GM12892 (cell line): Measurements from ENCODE around the gene SOCS3.

Source experiments
- DNase-seq: peaks from one replicate; pipeline ENCODE4 v3.0.0; 2011; ENCODE audit not compliant: insufficient read length
- FAIRE-seq: peaks from 2 replicates; lab custom pipeline; 2011; peaks lifted over from hg19 to GRCh38; lab: Jason Lieb, UNC
- POLR2A ChIP-seq: IDR thresholded peaks from 2 replicates; pipeline ENCODE4 v1.6.1; 2011; ENCODE audit warnings: low read depth, low read length, control low read depth
- POLR2AphosphoS5 ChIP-seq: IDR thresholded peaks from 2 replicates; pipeline ENCODE4 v1.6.1; 2011; ENCODE audit warnings: low read depth, low read length, control low read depth
- TAF1 ChIP-seq: IDR thresholded peaks from 2 replicates; pipeline ENCODE4 v1.6.1; 2011; ENCODE audit warnings: low read depth, mild to moderate bottlenecking, control low read depth, low read length, borderline replicate concordance

Gene SOCS3

DNA sequence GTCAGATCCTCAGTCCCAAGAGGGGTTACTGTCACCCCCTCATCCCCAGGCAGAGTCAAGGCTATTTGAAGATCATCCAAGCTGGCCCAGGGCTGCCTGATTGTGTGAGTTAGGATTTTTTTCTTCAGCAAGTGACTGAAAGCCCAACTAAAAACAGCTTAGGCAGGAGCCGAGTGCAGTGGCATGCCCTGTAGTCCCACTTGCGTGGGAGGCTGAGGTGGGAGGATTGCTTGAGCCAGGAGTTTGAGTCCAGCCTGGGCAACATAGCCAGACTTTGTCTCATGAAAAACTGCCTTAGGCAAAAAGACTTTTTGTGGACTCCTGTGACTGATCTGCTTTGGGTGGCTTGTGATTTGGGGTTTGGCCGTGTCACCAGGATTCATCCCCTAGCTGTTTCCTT, 38.5 kb upstream of the SOCS3 start:
- TF ChIP-seq POLR2A (no peak), TAF1 (no peak), POLR2AphosphoS5 (no peak)
- FAIRE-seq (no peak), DNase-seq (no peak)

DNA sequence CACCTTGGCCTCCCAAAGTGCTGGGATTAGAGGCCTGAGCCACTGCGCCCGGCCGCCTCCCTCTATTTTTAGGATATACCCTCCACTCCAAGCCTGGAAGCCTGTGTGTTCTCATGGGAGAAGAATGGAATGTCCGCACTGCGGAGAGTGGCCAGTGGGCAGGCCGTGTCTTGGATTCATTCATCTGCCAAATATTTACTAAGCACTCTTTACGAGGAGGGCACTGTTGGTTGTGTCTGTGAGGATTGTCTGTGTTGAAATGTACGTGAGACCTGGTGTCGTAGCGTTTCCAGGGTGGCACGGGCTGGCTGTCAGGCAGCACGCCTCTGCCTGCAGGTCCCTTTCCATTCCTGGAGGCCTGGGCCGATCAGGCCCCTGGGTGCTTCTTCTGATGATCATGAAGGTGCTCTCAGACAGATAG, 37.8 kb upstream of the SOCS3 start:
- no peak for TF ChIP-seq POLR2A
- TF ChIP-seq POLR2AphosphoS5 = no peak
- no peak for TF ChIP-seq TAF1
- no peak for FAIRE-seq
- DNase-seq = no peak

DNA sequence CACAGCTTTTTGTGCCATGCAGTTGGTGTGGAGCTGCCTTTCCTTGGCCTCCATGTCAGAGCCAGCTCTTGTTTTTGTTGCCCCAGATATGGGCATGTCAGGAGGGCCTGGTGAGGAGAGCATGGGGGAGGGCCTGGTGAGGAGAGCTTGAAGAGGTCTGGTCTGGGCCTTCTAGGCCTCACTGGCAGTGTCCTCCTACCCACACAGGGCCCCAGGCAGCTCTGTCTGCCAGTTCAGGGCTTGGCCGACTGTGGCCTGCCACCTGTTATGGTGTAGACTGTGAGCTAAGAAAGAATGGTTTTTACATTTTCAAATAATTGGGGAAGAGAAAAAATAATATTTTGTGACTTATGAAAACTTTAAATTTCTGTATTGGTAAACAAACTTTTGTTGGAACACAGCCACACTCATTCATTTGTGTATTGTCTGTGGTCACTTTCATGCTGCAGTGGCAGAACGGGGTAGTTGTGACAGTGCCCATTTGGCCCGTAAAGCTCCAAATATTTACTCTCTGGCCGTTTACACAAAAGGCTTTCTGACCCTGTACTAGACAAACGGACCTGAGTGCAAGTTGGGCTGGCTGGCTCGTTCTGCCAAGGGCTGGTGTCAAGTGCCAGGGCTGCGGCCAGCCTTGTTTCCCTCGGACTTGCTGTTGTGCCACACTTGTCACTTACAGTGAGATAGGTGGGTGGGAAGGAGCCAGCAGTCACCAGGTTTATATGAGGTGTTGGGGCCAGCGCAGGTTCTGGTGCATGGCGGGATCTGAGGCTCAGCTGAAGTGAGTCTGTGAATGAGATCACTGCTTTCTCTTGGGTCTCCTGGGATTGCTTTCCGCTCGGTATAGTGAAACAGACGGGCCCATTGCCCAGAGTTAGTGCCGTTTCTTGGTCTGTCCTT, 36.8 kb upstream of the SOCS3 start:
- DNase-seq = no peak
- no peak for FAIRE-seq
- no peak for TF ChIP-seq TAF1
- no peak for TF ChIP-seq POLR2A
- no peak for TF ChIP-seq POLR2AphosphoS5

DNA sequence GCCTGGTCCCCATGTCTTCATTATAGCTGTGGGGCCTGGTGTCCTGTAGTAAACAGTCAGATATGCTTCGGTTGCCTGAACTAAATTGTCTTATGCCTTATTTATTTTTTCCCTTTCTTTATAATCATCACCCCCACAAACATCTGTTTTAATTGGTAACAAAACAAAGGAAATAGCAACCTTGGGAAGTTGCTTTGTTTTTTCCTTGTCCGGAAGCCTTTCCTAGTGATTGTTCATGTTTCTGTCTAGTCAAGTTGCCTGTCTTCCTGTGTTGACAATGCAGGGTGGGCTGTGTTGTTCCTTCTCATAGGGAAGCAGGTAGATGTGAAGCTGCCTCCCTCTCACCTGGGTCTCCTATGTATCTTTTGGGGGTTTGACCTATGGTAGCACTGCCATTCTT, 35.3 kb upstream of the SOCS3 start:
- no peak for DNase-seq
- no peak for FAIRE-seq
- no peak for TF ChIP-seq TAF1
- no peak for TF ChIP-seq POLR2AphosphoS5
- no peak for TF ChIP-seq POLR2A

DNA sequence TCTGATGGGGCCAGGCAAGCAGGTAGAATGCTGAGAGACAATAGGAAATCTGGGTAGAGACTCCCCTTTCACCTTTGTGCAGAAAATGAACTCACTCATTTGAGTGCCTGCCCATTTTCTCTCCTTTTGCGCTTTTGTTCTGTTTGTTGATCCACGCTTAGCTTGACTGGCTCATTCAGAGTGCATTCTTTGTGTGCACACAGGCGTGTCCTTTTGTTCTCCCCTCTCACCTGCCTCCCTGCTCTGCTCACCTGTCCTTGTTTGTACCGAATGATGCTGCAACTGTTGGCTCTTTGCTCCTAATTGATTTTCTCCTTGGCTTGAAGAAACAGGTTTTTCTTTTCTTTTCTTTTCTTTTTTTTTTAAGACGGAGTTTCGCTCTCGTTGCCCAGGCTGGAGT, 34.3 kb upstream of the SOCS3 start:
- no peak for FAIRE-seq

DNA sequence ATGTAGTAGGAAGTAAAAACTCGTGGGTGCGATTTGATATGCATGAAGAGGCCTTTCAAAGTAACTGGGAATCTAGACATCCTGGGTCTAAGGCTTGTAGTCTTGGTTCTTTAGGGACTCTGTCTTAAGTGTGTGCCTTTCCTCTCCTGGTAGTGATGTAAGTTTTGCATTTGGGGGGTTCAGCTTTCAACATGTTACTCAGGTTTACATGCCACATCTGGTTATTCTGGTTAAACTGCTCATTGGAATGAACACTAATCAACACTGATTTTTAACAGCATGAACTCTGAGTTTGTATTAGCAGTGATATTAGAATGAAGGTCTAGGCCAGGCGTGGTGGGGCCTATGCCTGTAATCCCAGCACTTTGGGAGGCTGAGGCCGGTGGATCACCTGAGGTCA, 33.7 kb upstream of the SOCS3 start:
- TF ChIP-seq POLR2A (no peak), TAF1 (no peak), POLR2AphosphoS5 (no peak)
- no peak for FAIRE-seq

More for the DNA sequence above, 34.3 kb upstream of the SOCS3 start:
- TF ChIP-seq POLR2AphosphoS5 (no peak), POLR2A (no peak), TAF1 (no peak)
- DNase-seq = no peak

DNA sequence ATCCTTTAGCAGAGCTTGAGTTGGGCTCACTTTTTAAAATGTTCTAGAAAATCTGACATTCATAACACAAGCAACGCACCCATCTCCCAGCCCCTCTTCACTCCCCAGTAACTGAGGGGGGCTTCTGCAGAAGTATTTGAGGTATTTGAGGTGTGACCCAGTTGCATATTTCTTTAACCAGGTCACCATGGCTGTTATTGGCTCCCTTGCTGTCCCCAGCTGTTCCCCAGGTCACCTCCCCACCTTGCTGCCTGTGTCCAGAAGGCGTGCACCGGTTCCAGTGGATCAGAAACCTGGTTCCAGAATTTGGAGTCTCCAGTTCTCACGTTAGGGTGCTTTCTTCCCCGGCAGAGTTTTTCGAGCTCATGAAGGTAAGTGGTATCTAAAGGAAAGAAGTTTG, 32.4 kb upstream of the SOCS3 start:
- FAIRE-seq = no peak
- no peak for TF ChIP-seq POLR2AphosphoS5
- no peak for TF ChIP-seq TAF1
- TF ChIP-seq POLR2A = no peak
- DNase-seq = no peak

More for the DNA sequence above, 33.7 kb upstream of the SOCS3 start:
- DNase-seq = no peak

DNA sequence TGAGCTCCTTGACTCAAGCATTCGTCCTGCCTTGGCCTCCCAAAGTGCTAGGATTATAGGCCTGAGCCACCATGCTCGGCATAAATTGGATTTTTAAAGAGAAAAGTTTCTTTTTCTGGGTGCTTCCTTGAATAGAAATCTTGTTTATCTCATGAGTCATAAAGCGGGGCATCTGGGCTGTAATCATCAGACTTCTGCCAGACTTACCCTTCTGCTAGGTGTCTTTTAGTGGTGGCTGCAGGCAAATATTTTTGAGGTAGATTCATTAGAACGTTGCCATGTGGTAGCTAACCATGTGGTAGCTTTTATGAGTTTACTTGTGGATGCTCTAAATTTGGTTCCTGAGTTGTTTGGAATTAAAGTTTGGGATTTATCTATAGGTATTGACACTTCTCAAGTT, 32.0 kb upstream of the SOCS3 start:
- FAIRE-seq = no peak
- no peak for DNase-seq

DNA sequence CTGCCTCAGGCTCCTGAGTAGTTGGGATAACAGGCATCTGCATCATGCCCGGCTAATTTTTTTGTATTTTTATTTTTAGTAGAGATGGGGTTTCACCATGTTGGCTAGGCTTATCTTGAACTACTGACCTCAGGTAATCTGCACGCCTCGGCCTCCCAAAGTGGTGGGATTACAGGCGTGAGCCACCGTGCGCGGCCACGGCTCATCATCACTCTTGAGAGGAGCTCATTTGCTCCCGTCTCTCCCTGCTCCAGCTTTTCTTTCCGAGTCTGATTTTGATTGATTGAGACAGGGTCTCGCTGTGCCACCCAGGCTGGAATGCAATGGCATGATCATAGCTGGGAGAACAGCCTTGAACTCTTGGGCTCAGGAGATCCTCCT, 31.2 kb upstream of the SOCS3 start:
- FAIRE-seq = no peak
- no peak for DNase-seq
- TF ChIP-seq TAF1 = no peak
- TF ChIP-seq POLR2AphosphoS5 = no peak
- no peak for TF ChIP-seq POLR2A

More for the DNA sequence above, 32.0 kb upstream of the SOCS3 start:
- TF ChIP-seq POLR2AphosphoS5 = no peak
- no peak for TF ChIP-seq TAF1
- no peak for TF ChIP-seq POLR2A

DNA sequence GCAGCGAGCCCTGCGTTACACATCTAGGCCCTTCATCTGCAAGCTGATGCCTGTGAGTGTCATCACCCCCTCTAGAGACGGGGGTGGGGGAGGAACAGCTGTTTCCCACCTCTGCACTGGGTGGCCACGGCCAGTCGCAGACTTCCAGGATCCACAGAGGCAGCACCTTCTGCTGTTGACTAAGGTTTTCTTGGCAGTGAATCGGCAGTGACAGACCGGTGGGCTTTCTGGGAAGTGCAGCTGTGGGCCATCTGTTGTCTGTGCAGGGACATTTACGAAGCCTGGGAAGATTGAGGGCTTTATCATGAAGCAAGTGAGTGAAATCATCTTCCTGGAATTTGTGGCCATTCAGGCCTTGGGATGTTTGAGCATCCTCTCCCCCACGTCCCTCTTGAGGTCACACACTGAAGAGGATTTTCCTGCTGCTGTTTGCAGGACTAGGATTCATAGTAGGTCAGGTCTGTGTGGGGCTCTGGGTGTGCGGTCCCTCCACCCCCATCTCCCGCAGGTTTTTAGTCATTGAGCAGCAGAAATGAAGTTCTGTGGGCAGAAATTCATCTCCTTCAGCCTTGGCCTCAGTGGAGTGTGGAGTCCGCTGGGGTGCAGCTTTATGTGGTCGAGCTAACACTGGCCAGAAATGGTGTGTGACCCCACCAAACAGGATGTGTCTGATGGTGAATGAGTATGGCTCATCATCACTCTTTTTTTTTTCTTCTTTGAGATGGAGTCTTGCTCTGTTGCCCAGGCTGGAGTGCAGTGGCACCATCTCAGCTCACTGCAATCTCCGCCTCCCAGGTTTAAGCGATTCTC, 30.6 kb upstream of the SOCS3 start:
- DNase-seq (no peak), FAIRE-seq (no peak)
- TF ChIP-seq POLR2AphosphoS5 (no peak), TAF1 (no peak), POLR2A (no peak)

DNA sequence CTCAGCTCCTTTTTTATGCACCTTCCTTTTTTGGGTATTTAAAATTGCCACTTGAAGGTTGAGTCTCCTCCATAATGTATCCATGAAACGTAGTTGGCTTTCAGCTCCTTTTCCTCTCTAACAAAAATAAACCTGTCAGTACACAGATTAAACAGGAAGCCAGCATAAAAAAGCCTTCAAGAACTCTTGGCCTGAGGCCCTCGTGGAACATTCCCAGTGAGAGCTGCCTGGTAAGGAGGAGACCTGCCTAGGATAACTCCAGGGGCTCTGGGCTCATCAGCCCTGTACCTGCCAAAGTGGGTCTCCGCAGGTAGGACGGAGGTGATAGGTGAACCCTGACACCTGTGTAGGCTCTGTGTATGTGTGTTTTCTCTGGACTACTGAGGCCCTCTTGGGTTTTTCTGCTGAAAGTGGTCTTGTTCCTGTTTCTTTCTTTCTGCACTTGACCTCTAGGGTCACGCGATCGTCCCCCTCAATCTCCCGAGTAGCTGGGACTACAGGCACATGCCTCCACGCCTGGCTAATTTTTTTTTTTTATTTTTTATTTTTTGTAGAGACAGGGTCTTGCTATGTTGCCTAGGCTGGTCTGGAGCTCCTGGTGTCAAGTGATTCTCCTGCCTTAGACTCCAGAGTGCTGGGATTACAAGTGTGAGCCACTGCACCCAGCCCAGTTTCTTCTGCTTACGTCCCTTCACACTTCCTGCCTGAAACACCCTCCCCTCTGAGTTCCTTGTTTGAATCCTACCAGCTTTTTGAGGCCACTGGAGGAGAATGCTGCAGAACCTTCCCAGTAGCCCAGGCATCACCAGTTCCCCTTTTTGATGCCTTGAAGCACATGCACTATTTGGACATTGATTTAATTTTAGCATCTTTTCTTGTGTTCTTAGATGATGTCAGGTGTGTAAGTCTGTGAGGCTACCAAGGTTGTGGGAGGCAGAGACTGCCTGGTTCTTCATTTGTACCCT, 28.4 kb upstream of the SOCS3 start:
- no peak for DNase-seq

More for the DNA sequence above, 28.4 kb upstream of the SOCS3 start:
- TF ChIP-seq TAF1 (no peak), POLR2AphosphoS5 (no peak), POLR2A (no peak)
- peak; percentile 85 for FAIRE-seq
